Sigmoid colon (tissue), 4 donors: ENCODE data around the gene HK3.

ENCODE experiments used
- EP300 ChIP-seq, 4 donors: sonication (generic); formaldehyde crosslinking; IDR thresholded peaks; one replicate each; pipeline ENCODE4 v1.6.1; 2017; ENCODE audit warnings: antibody characterized with exemption in 4 of 4
- POLR2A ChIP-seq, 2 donors: fragments of 450-650 bp; IDR thresholded peaks; one replicate each; pipeline ENCODE4 v1.6.1; 2016; ENCODE audit warnings: antibody characterized with exemption in 2 of 2, mild to moderate bottlenecking in 2 of 2, moderate library complexity in 2 of 2
- POLR2AphosphoS5 ChIP-seq, 4 donors: sonication (generic); formaldehyde crosslinking; IDR thresholded peaks; one replicate each; pipeline ENCODE4 v1.6.1; 2017; ENCODE audit warnings: antibody characterized with exemption in 4 of 4
- TF ChIP-seq, protein P1 (sequence below), 4 experiments: fragments of 450-650 bp in 3 of 4; fragments of 200-600 bp in 1 of 4; IDR thresholded peaks; one replicate each; pipeline ENCODE4 v1.5.1; 2016 to 2019; ENCODE audit warnings: antibody characterized with exemption in 4 of 4, mild to moderate bottlenecking in 3 of 4, moderate library complexity in 2 of 4

DNA sequence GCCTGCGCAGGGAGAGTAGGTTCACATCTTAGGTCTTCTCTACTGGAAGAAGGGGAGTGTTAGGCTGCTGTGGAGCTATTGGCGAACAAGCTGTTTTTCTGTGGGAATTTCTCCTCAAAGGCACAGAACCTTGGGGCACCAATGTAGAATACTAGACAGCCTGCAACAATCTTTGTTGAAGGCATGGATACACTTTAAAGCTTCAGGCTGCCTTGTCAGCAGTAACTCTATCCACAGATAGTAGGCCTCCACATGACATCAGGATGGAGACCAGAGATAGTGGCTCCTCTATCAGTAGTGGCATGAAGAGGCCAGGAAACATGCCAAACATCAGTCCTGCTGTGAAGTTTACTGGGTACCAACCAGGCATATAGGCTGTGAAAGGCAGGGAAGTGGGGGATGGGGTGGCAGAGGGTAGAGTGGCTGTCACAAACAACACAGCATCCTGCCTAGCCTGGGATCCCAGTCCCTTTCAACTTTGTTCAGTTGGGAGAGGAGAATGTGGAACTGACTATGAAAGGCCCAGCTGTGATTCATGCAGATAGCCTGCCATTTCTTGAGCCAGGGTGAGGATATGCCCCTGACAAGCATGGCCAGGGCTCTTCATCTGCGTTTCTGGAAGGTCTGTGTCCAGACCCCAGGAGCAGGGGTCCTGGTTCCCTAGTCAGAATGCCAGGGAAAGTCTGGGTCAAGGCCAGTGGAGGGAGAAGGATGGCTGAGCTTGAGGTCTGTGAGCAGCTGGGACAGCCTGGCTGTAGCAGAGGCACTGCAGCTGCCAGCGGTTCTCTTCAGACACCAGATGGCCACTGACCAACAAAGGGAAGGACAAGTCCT lies 1.0 kb upstream of the HK3 start:
- no peak for TF ChIP-seq POLR2A (IDR thresholded peaks at IDR 0.05)
- TF ChIP-seq, protein P1, sequence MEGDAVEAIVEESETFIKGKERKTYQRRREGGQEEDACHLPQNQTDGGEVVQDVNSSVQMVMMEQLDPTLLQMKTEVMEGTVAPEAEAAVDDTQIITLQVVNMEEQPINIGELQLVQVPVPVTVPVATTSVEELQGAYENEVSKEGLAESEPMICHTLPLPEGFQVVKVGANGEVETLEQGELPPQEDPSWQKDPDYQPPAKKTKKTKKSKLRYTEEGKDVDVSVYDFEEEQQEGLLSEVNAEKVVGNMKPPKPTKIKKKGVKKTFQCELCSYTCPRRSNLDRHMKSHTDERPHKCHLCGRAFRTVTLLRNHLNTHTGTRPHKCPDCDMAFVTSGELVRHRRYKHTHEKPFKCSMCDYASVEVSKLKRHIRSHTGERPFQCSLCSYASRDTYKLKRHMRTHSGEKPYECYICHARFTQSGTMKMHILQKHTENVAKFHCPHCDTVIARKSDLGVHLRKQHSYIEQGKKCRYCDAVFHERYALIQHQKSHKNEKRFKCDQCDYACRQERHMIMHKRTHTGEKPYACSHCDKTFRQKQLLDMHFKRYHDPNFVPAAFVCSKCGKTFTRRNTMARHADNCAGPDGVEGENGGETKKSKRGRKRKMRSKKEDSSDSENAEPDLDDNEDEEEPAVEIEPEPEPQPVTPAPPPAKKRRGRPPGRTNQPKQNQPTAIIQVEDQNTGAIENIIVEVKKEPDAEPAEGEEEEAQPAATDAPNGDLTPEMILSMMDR (IDR thresholded peaks at IDR 0.05) = no peak
- no peak for TF ChIP-seq POLR2AphosphoS5 (IDR thresholded peaks at IDR 0.05)
- no peak for TF ChIP-seq EP300 (IDR thresholded peaks at IDR 0.05)
